ENCODE results near the gene DARS1. TPM values are rescaled to one million over a fixed set of nuclear protein-coding genes. Genes with fewer than 3 reads are reported as not detected.

The DARS1 gene
- total and polyA plus RNA-seq, 5 donors from 2014 or later: 51.8 to 144 (median 128) TPM

- ATAC-seq (ENCODE audit: low read depth in 2 of 2) (peak; percentile 91 to 95), DNase-seq (peak; percentile 97 to 100 (median 97))
- Mint-ChIP-seq H3K4me3 (peak within 1 kb of the TSS; percentile 88 to 95 (median 91)), H3K27me3 (peaks cover 5% of the 10 kb centered on the region), H3K9me3 (no peaks in the 10 kb centered on the region), H3K4me1 (peaks cover 17 to 49% (median 35%) of the 10 kb centered on the region in 4 donors), H3K27ac (peak within 1 kb of the TSS; percentile 87 to 98 (median 98)), H3K36me3 (no peaks in the 10 kb centered on the region)
- H3K4me3 ChIP-seq (ENCODE audit: low read depth, low read length): peak within 1 kb of the TSS; percentile 86
- peaks cover 28% of the 10 kb centered on the region for H3K4me1 ChIP-seq (ENCODE audit: control insufficient read depth, insufficient read depth, low read length, poor library complexity, severe bottlenecking)
- peaks cover 16% of the 10 kb centered on the region for H3K36me3 ChIP-seq (ENCODE audit: control insufficient read depth, insufficient read depth, low read length)
- no peaks in the 10 kb centered on the region for H3K9me3 ChIP-seq (ENCODE audit: control insufficient read depth in 2 of 2, low read length in 2 of 2)
- H3K27ac ChIP-seq (ENCODE audit: insufficient read depth, low read length, poor library complexity, severe bottlenecking): peak within 1 kb of the TSS; percentile 93
- H3K27me3 ChIP-seq (ENCODE audit: control insufficient read depth, insufficient read depth, low read length): no peaks in the 10 kb centered on the region
These were observed 109.2 kb downstream of the DARS1 start, which contains the start of gene MCM6 for GRCh38 chr2:135876066-135876711. Gene MCM6 (minus strand): TSS chr2:135876443. CDS start chr2:135876365, 78 bp downstream.

GRCh38 chr2:135875491-135876065 lies 109.8 kb downstream of the DARS1 start:
- Histone ChIP-seq H3K9me3 (ENCODE audit: control insufficient read depth in 2 of 2, low read length in 2 of 2) (no peaks in the 10 kb centered on the region), H3K4me3 (ENCODE audit: low read depth, low read length) (peak overlapping the region; percentile 86), H3K4me1 (ENCODE audit: control insufficient read depth, insufficient read depth, low read length, poor library complexity, severe bottlenecking) (peaks cover 28% of the 10 kb centered on the region), H3K36me3 (ENCODE audit: control insufficient read depth, insufficient read depth, low read length) (peaks cover 18% of the 10 kb centered on the region), H3K27me3 (ENCODE audit: control insufficient read depth, insufficient read depth, low read length) (no peaks in the 10 kb centered on the region), H3K27ac (ENCODE audit: insufficient read depth, low read length, poor library complexity, severe bottlenecking) (peak overlapping the region; percentile 93)
- no peaks in the 10 kb centered on the region for H3K9me3 Mint-ChIP-seq
- ATAC-seq (ENCODE audit: low read depth in 2 of 2) (peak; percentile 75 to 77), DNase-seq (peak; percentile 63 to 86 (median 81))
- peaks cover 5% of the 10 kb centered on the region for H3K27me3 Mint-ChIP-seq
- peak overlapping the region; percentile 88 to 95 (median 91) for H3K4me3 Mint-ChIP-seq
- peaks cover 17 to 52% (median 35%) of the 10 kb centered on the region in 4 donors for H3K4me1 Mint-ChIP-seq
- peak overlapping the region; percentile 38 to 98 (median 87) for H3K27ac Mint-ChIP-seq
- H3K36me3 Mint-ChIP-seq: no peaks in the 10 kb centered on the region

- Mint-ChIP-seq H3K27me3 (peaks cover 5% of the 10 kb centered on the region), H3K9me3 (no peaks in the 10 kb centered on the region), H3K27ac (peak overlapping the region in 2 of 3 donors; percentile 87 to 98), H3K4me3 (peak overlapping the region; percentile 88 to 95 (median 91)), H3K36me3 (peaks cover 6% of the 10 kb centered on the region), H3K4me1 (peaks cover 24 to 56% (median 40%) of the 10 kb centered on the region in 4 donors)
- peak in 1 of 3 donors; percentile 16 for DNase-seq
- Histone ChIP-seq H3K36me3 (ENCODE audit: control insufficient read depth, insufficient read depth, low read length) (peaks cover 25% of the 10 kb centered on the region), H3K4me1 (ENCODE audit: control insufficient read depth, insufficient read depth, low read length, poor library complexity, severe bottlenecking) (peaks cover 28% of the 10 kb centered on the region), H3K27me3 (ENCODE audit: control insufficient read depth, insufficient read depth, low read length) (no peaks in the 10 kb centered on the region), H3K9me3 (ENCODE audit: control insufficient read depth in 2 of 2, low read length in 2 of 2) (no peaks in the 10 kb centered on the region), H3K4me3 (ENCODE audit: low read depth, low read length) (peak overlapping the region; percentile 86), H3K27ac (ENCODE audit: insufficient read depth, low read length, poor library complexity, severe bottlenecking) (peak overlapping the region; percentile 93)
- no peak for ATAC-seq (ENCODE audit: low read depth in 2 of 2)
These were observed 110.6 kb downstream of the DARS1 start for GRCh38 chr2:135874777-135875365.

- ATAC-seq (ENCODE audit: low read depth in 2 of 2): peak in 1 of 2 donors; percentile 13
- no peaks in the 10 kb centered on the region for H3K27me3 ChIP-seq (ENCODE audit: control insufficient read depth, insufficient read depth, low read length)
- peaks cover 0 to 1% (median 0%) of the 10 kb centered on the region in 7 donors for H3K9me3 Mint-ChIP-seq
- H3K9me3 ChIP-seq (ENCODE audit: control insufficient read depth in 2 of 2, low read length in 2 of 2): no peaks in the 10 kb centered on the region
- DNase-seq: peak in 1 of 3 donors; percentile 53
- peaks cover 63% of the 10 kb centered on the region for H3K36me3 ChIP-seq (ENCODE audit: control insufficient read depth, insufficient read depth, low read length)
- H3K4me3 Mint-ChIP-seq: no peak overlapping the region
- peaks cover 38% of the 10 kb centered on the region for H3K36me3 Mint-ChIP-seq
- H3K27me3 Mint-ChIP-seq: no peaks in the 10 kb centered on the region
- H3K4me1 ChIP-seq (ENCODE audit: control insufficient read depth, insufficient read depth, low read length, poor library complexity, severe bottlenecking): peaks cover 20% of the 10 kb centered on the region
- H3K4me3 ChIP-seq (ENCODE audit: low read depth, low read length): no peak overlapping the region
- H3K27ac Mint-ChIP-seq: peak overlapping the region in 1 of 3 donors; percentile 30
- no peak overlapping the region for H3K27ac ChIP-seq (ENCODE audit: insufficient read depth, low read length, poor library complexity, severe bottlenecking)
- peaks cover 26 to 59% (median 38%) of the 10 kb centered on the region in 4 donors for H3K4me1 Mint-ChIP-seq
These were observed 114.9 kb downstream of the DARS1 start for GRCh38 chr2:135870571-135870970.

GRCh38 chr2:135863233-135863632 lies 122.2 kb downstream of the DARS1 start:
- Mint-ChIP-seq H3K36me3 (peaks cover 67% of the 10 kb centered on the region), H3K27me3 (no peaks in the 10 kb centered on the region), H3K9me3 (peaks cover 0 to 1% (median 0%) of the 10 kb centered on the region in 7 donors), H3K4me1 (peaks cover 5 to 8% (median 5%) of the 10 kb centered on the region in 4 donors), H3K27ac (no peak overlapping the region), H3K4me3 (no peak overlapping the region)
- DNase-seq: no peak
- Histone ChIP-seq H3K4me1 (ENCODE audit: control insufficient read depth, insufficient read depth, low read length, poor library complexity, severe bottlenecking) (no peaks in the 10 kb centered on the region), H3K9me3 (ENCODE audit: control insufficient read depth in 2 of 2, low read length in 2 of 2) (no peaks in the 10 kb centered on the region), H3K27ac (ENCODE audit: insufficient read depth, low read length, poor library complexity, severe bottlenecking) (no peak overlapping the region), H3K4me3 (ENCODE audit: low read depth, low read length) (no peak overlapping the region), H3K36me3 (ENCODE audit: control insufficient read depth, insufficient read depth, low read length) (peaks cover 80% of the 10 kb centered on the region), H3K27me3 (ENCODE audit: control insufficient read depth, insufficient read depth, low read length) (no peaks in the 10 kb centered on the region)
- ATAC-seq (ENCODE audit: low read depth in 2 of 2): no peak

GRCh38 chr2:135862718-135863117 lies 122.7 kb downstream of the DARS1 start:
- Histone ChIP-seq H3K4me1 (ENCODE audit: control insufficient read depth, insufficient read depth, low read length, poor library complexity, severe bottlenecking) (no peaks in the 10 kb centered on the region), H3K36me3 (ENCODE audit: control insufficient read depth, insufficient read depth, low read length) (peaks cover 80% of the 10 kb centered on the region), H3K9me3 (ENCODE audit: control insufficient read depth in 2 of 2, low read length in 2 of 2) (no peaks in the 10 kb centered on the region), H3K27ac (ENCODE audit: insufficient read depth, low read length, poor library complexity, severe bottlenecking) (no peak overlapping the region), H3K27me3 (ENCODE audit: control insufficient read depth, insufficient read depth, low read length) (no peaks in the 10 kb centered on the region), H3K4me3 (ENCODE audit: low read depth, low read length) (no peak overlapping the region)
- Mint-ChIP-seq H3K4me1 (peaks cover 0 to 5% (median under 1%) of the 10 kb centered on the region in 4 donors), H3K27ac (peak overlapping the region in 1 of 3 donors; percentile 7), H3K4me3 (no peak overlapping the region), H3K9me3 (no peaks in the 10 kb centered on the region), H3K36me3 (peaks cover 65% of the 10 kb centered on the region), H3K27me3 (no peaks in the 10 kb centered on the region)
- ATAC-seq (ENCODE audit: low read depth in 2 of 2) (no peak), DNase-seq (no peak)
